HL-60 (cell line): Measurements from ENCODE around the gene ETHE1.

ENCODE experiments used
- GABPA ChIP-seq: IDR thresholded peaks from 2 replicates; pipeline ENCODE4 v1.6.1; 2012; ENCODE audit warnings: low read depth
- POLR2AphosphoS5 ChIP-seq: IDR thresholded peaks from 2 replicates; pipeline ENCODE4 v1.6.1; 2012; ENCODE audit warnings: low read depth
- TF ChIP-seq, protein P1 (sequence below): IDR thresholded peaks from one replicate; pipeline ENCODE4 v1.5.1; 2011; ENCODE audit warnings: low read length, control low read depth, inconsistent platforms; ENCODE audit not compliant: insufficient read depth

DNA sequence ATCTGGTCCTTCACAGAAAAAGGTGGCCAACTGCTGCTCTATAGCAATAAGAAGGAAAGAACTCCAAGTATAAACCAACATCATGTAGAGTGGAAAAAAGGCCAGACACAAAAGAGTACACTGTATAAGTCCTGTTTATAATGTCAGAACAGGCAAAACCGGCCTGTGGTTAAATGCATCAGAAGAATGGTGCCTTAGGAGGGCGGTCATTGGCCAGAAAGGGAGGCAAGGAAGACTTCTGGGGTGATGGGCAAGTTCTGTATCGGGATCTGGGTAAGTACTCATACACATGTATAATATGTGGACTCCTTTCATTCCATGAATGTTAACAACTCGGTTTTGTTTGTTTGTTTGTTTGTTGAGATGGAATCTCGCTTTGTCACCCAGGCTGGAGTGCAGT is 4.1 kb downstream of the ETHE1 start:
- TF ChIP-seq, protein P1, sequence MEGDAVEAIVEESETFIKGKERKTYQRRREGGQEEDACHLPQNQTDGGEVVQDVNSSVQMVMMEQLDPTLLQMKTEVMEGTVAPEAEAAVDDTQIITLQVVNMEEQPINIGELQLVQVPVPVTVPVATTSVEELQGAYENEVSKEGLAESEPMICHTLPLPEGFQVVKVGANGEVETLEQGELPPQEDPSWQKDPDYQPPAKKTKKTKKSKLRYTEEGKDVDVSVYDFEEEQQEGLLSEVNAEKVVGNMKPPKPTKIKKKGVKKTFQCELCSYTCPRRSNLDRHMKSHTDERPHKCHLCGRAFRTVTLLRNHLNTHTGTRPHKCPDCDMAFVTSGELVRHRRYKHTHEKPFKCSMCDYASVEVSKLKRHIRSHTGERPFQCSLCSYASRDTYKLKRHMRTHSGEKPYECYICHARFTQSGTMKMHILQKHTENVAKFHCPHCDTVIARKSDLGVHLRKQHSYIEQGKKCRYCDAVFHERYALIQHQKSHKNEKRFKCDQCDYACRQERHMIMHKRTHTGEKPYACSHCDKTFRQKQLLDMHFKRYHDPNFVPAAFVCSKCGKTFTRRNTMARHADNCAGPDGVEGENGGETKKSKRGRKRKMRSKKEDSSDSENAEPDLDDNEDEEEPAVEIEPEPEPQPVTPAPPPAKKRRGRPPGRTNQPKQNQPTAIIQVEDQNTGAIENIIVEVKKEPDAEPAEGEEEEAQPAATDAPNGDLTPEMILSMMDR = no peak
- TF ChIP-seq POLR2AphosphoS5 (no peak), GABPA (no peak)
